HL-60 (cell line): ENCODE data around the gene CDH1.

Source experiments
- DNase-seq, 2 experiments: peaks; one replicate each; pipeline ENCODE4 v3.0.0-alpha.2; 2010 to 2020; ENCODE audit warnings: low read depth in 1 of 2, low spot score in 1 of 2
- H3K27ac ChIP-seq: fragments of 250-450 bp; sonication (Bioruptor Pico); replicated peaks from 2 replicates; pipeline ENCODE4 v1.5.1; 2020; ENCODE audit warnings: mild to moderate bottlenecking, moderate library complexity
- H3K27me3 ChIP-seq: fragments of 250-450 bp; sonication (Bioruptor Pico); 2 replicates; pipeline ENCODE4 v1.5.1; 2021; ENCODE audit warnings: mild to moderate bottlenecking, moderate library complexity; ENCODE audit not compliant: insufficient read depth, poor library complexity, severe bottlenecking
- H3K4me3 ChIP-seq: replicated peaks from 2 replicates; pipeline ENCODE4 v1.5.1; 2011; ENCODE audit warnings: mild to moderate bottlenecking, control low read depth, low read length; ENCODE audit not compliant: insufficient read depth
- CTCF ChIP-seq: IDR thresholded peaks from one replicate; pipeline ENCODE4 v1.5.1; 2011; ENCODE audit warnings: low read length, control low read depth, inconsistent platforms; ENCODE audit not compliant: insufficient read depth
- GABPA ChIP-seq: IDR thresholded peaks from 2 replicates; pipeline ENCODE4 v1.6.1; 2012; ENCODE audit warnings: low read depth
- POLR2AphosphoS5 ChIP-seq: IDR thresholded peaks from 2 replicates; pipeline ENCODE4 v1.6.1; 2012; ENCODE audit warnings: low read depth
- REST ChIP-seq: IDR thresholded peaks from 2 replicates; pipeline ENCODE4 v1.6.1; 2012; ENCODE audit warnings: low read depth; ENCODE audit not compliant: insufficient replicate concordance
- SPI1 ChIP-seq: IDR thresholded peaks from 2 replicates; pipeline ENCODE4 v1.6.1; 2012; ENCODE audit warnings: low read depth, mild to moderate bottlenecking, borderline replicate concordance

Gene CDH1

DNA sequence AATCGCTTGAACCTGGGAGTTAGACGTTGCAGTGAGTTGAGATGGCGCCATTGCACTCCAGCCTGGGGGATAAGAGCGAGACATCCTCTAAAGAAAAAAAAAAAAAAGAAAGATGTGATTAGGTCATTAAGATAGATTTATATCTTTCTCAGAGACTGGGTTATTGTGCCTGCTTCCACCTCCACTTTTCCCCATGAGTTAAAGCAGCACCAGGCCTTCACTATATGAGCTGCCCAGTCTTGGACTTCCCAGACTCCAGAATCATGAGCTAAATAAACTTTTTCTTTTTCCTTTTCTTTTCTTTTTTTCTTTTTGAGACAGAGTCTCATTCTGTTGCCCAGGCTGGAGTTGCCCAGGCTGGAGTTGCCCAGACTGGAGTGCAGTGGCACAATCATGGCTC lies 19.4 kb upstream of the CDH1 start:
- DNase-seq: no peak
- H3K4me3 ChIP-seq: no peak overlapping the region
- no peaks in the 10 kb centered on the region for H3K27me3 ChIP-seq
- no peak overlapping the region for H3K27ac ChIP-seq
- no peak for TF ChIP-seq CTCF
- no peak for TF ChIP-seq GABPA

GRCh38 chr16:68718590-68718989 lies 18.5 kb upstream of the CDH1 start:
- Histone ChIP-seq H3K27ac (no peak overlapping the region), H3K27me3 (no peaks in the 10 kb centered on the region), H3K4me3 (no peak overlapping the region)
- DNase-seq: no peak
- TF ChIP-seq GABPA (no peak), CTCF (no peak), REST (no peak), SPI1 (no peak), POLR2AphosphoS5 (no peak)

- TF ChIP-seq SPI1 (no peak), GABPA (no peak), POLR2AphosphoS5 (no peak), REST (no peak), CTCF (no peak)
- Histone ChIP-seq H3K27me3 (no peaks in the 10 kb centered on the region), H3K4me3 (no peak overlapping the region), H3K27ac (no peak overlapping the region)
- DNase-seq: no peak
Measured at GRCh38 chr16:68719993-68720489, 17.1 kb upstream of the CDH1 start.
